GM12873 (cell line): ENCODE measurements around the gene GGCX.

Experiments used
- TF ChIP-seq, protein P1 (sequence below): IDR thresholded peaks from 2 replicates; pipeline ENCODE4 v1.5.1; 2012; ENCODE audit warnings: low read depth, mild to moderate bottlenecking, moderate library complexity, low read length, control low read depth; ENCODE audit not compliant: insufficient read depth; ENCODE audit errors: missing control alignments

Gene GGCX

GRCh38 chr2:85505551-85506238, 55.6 kb downstream of the GGCX start:
- TF ChIP-seq, protein P1, sequence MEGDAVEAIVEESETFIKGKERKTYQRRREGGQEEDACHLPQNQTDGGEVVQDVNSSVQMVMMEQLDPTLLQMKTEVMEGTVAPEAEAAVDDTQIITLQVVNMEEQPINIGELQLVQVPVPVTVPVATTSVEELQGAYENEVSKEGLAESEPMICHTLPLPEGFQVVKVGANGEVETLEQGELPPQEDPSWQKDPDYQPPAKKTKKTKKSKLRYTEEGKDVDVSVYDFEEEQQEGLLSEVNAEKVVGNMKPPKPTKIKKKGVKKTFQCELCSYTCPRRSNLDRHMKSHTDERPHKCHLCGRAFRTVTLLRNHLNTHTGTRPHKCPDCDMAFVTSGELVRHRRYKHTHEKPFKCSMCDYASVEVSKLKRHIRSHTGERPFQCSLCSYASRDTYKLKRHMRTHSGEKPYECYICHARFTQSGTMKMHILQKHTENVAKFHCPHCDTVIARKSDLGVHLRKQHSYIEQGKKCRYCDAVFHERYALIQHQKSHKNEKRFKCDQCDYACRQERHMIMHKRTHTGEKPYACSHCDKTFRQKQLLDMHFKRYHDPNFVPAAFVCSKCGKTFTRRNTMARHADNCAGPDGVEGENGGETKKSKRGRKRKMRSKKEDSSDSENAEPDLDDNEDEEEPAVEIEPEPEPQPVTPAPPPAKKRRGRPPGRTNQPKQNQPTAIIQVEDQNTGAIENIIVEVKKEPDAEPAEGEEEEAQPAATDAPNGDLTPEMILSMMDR = no peak

DNA sequence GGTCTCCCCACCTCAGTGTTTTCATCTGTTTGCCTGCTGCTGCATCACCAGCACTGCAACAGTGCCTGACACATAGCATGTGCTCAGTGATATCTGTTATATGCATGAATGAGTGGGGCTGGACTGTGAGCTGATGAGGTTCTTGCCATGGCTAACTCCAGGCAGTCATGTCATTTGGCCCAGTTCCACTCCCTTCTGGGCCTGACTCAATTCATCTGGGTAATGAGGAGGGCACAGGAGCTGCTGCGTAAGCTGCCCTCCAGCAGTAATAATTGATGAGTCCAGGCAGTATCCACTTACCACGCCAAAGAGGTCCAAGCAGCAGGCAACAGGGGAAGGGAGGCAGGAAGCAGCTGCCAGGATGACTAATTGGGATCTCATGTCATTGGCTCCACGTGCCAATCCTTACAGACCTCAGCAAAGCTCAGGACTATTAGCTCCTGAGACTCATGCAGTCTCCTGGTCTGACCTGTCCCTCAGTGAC, 56.5 kb downstream of the GGCX start:
- TF ChIP-seq, protein P1 = no peak

DNA sequence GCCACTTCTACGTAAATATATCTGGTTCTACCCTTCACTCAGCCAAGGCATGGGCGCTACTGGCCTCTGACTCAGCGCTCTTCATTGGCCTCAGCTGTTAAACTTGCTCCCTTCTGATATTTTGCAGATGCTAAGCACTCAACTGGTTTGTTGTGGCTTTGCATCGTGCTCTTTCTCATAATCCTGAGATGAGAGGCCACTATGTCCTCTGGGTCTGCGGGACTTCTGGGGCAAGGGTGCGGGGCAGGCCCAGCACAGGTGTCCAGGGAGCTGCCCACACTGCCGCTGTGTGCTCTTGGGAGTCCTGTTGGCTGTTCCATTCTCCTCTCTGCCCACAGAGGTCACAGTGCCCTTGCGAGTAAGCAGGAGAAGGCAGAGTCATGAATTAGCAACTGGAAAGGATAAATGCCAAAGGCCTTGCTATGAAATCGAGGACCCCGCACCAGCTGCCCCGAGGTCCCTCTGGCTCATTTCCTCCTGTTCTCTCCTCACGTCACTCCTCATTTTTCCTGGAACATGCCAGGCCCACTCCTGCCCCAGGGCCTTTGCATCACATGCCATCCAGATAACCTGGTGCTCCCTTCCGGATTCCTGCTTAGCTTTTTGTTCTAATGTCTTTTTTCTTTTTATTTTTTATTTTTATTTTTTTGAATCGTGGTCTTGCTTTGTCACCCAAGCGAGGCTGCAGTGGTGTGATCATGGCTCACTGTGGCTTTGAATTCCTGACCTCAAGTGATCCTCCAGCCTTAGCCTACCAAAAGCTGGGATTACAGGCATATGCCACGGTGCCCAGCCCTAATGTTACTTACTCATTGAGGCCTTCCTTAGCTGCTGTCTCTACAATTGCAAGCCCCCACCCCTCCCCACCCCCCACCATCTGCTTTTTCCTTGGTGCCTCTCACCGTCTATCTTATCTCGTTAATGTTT, 57.2 kb downstream of the GGCX start:
- TF ChIP-seq, protein P1 = no peak

DNA sequence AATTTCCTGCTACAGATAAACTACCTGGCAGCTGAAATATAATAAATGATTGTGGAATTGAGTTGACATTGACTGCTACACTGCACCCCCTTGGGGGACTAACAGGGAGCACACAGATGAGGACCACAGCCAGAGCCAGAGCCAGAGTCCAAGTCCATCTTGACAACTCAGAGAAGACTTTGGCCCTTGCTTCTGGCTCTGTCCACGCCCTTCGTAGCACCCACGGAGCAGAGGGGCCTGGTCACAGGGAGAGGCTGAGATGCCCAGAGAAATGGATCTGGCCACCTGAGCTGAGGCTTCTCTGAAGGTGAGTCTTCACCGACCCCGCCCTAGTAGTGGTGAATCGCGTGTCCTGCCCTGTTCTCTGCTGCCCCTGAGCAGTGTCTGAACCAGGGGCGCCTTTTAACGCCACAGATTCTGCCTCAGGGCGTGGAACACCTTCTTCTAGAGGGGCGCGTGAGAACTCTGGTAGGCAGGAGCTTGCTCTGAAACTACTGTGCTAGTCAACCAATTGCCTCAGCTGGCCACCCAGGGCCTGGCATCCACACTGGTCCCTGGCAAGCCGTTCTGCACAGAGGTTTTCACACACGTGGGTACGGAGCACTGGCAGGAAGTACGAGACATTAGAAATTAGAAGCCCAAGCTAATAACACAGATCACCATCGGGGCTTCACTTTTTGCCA, 58.0 kb downstream of the GGCX start:
- TF ChIP-seq, protein P1 = no peak

- TF ChIP-seq, protein P1 = no peak
Measured at GRCh38 chr2:85502720-85503119, 58.6 kb downstream of the GGCX start.

- TF ChIP-seq, protein P1 = no peak
Measured at GRCh38 chr2:85501248-85501647, 60.0 kb downstream of the GGCX start.
